IMR-90 (cell line): ENCODE data around the gene TEAD1.

Experiments
- CTCF ChIP-seq: conservative IDR thresholded peaks from 2 replicates; pipeline ENCODE4 v1.5.1; 2012; ENCODE audit warnings: mild to moderate bottlenecking, low read depth, low read length, improper control_type of control experiment
- USF2 ChIP-seq: fragments of 150-350 bp; IDR thresholded peaks from 2 replicates; pipeline ENCODE4 v1.6.1; 2017; ENCODE audit warnings: mild to moderate bottlenecking, antibody characterized with exemption, low read length, low read depth

GRCh38 chr11:12824281-12825041 lies 150.2 kb downstream of the TEAD1 start:
- TF ChIP-seq CTCF (no peak), USF2 (no peak)
